NCI-H146 treated with DMSO at 0.1 percent for 48 hours (cell line): ENCODE results near the gene RARG.
"Not testable (repeated sequence)": the region's sequence is repeated elsewhere in the genome, so short reads cannot be mapped to it uniquely, and the experiment has no call there.

Experiments
- DNase-seq: peaks from one replicate; lab custom pipeline; 2025; ENCODE audit not compliant: unreplicated experiment; lab: John Stamatoyannopoulos, UW

The RARG gene

GRCh38 chr12:53211476-53212381 lies 20.3 kb downstream of the RARG start:
- no peak for DNase-seq

- no peak for DNase-seq
Observed at GRCh38 chr12:53210843-53211242, 21.2 kb downstream of the RARG start.

GRCh38 chr12:53208877-53209463 lies 23.0 kb downstream of the RARG start:
- DNase-seq = no peak

- DNase-seq = no peak
Observed at GRCh38 chr12:53208435-53208834, 23.6 kb downstream of the RARG start.

- no peak for DNase-seq
Observed at GRCh38 chr12:53207042-53207441, 25.0 kb downstream of the RARG start, which contains the start of gene ITGB7. Gene ITGB7, minus strand, starts transcription at chr12:53207251. Its CDS starts 6,808 bp downstream, at chr12:53200443.

GRCh38 chr12:53205747-53206419 lies 26.1 kb downstream of the RARG start:
- no peak for DNase-seq

GRCh38 chr12:53204351-53204750 lies 27.7 kb downstream of the RARG start:
- no peak for DNase-seq

GRCh38 chr12:53202316-53202715 lies 29.7 kb downstream of the RARG start:
- DNase-seq = not testable (repeated sequence)

GRCh38 chr12:53201639-53202038 lies 30.4 kb downstream of the RARG start:
- DNase-seq = no peak

- DNase-seq = no peak
Observed at GRCh38 chr12:53201177-53201541, 30.9 kb downstream of the RARG start.

GRCh38 chr12:53200458-53201176 lies 31.4 kb downstream of the RARG start:
- DNase-seq = no peak

- DNase-seq = no peak
Observed at GRCh38 chr12:53200107-53200457, 31.9 kb downstream of the RARG start.

GRCh38 chr12:53199700-53200099 lies 32.3 kb downstream of the RARG start:
- no peak for DNase-seq

- DNase-seq = no peak
Observed at GRCh38 chr12:53198486-53199110, 33.4 kb downstream of the RARG start.

GRCh38 chr12:53197011-53197640 lies 34.9 kb downstream of the RARG start:
- no peak for DNase-seq

GRCh38 chr12:53196486-53196885 lies 35.5 kb downstream of the RARG start:
- no peak for DNase-seq

GRCh38 chr12:53195516-53196420 lies 36.2 kb downstream of the RARG start:
- no peak for DNase-seq

GRCh38 chr12:53194973-53195372 lies 37.0 kb downstream of the RARG start:
- DNase-seq = no peak

- DNase-seq = no peak
Observed at GRCh38 chr12:53193985-53194716, 37.9 kb downstream of the RARG start.
